GM21367 (cell line): ENCODE results near the gene MPHOSPH10.
A peak's percentile ranks its signal among the peaks of the same experiment; 100 is the strongest.
"Not testable (repeated sequence)": the region's sequence is repeated elsewhere in the genome, so short reads cannot be mapped to it uniquely, and the experiment has no call there.

Source experiments
- ATAC-seq: cut with Tn5 transposase; IDR thresholded peaks from one replicate; pipeline ENCODE4 v1.9.1; 2021; ENCODE audit not compliant: unreplicated experiment

Gene MPHOSPH10

GRCh38 chr2:71122387-71123298, 7.8 kb upstream of the MPHOSPH10 start:
- no peak for ATAC-seq

GRCh38 chr2:71125506-71126294, 4.7 kb upstream of the MPHOSPH10 start:
- no peak for ATAC-seq

GRCh38 chr2:71126957-71127356, 3.5 kb upstream of the MPHOSPH10 start:
- ATAC-seq: no peak

GRCh38 chr2:71129114-71129901, 1.1 kb upstream of the MPHOSPH10 start:
- no peak for ATAC-seq

GRCh38 chr2:71129902-71130151, 607 bp upstream of the MPHOSPH10 start:
- ATAC-seq: peak; percentile 35

- ATAC-seq: no peak
Measured at GRCh38 chr2:71130905-71131244, 441 bp downstream of the MPHOSPH10 start.

- not testable (repeated sequence) for ATAC-seq
Measured at GRCh38 chr2:71131387-71132166, 1.1 kb downstream of the MPHOSPH10 start.

- ATAC-seq: no peak
Measured at GRCh38 chr2:71133603-71134002, 3.2 kb downstream of the MPHOSPH10 start.

- ATAC-seq: no peak
Measured at GRCh38 chr2:71136174-71136573, 5.7 kb downstream of the MPHOSPH10 start.

GRCh38 chr2:71143782-71144181, 13.3 kb downstream of the MPHOSPH10 start:
- ATAC-seq: no peak

GRCh38 chr2:71148506-71149063, 18.2 kb downstream of the MPHOSPH10 start:
- no peak for ATAC-seq

GRCh38 chr2:71150082-71150816, 19.8 kb downstream of the MPHOSPH10 start:
- ATAC-seq: no peak

- ATAC-seq: no peak
Measured at GRCh38 chr2:71151620-71152019, 21.2 kb downstream of the MPHOSPH10 start.

- no peak for ATAC-seq
Measured at GRCh38 chr2:71153585-71154224, 23.3 kb downstream of the MPHOSPH10 start.

GRCh38 chr2:71154279-71154678, 23.8 kb downstream of the MPHOSPH10 start:
- no peak for ATAC-seq

GRCh38 chr2:71154798-71155197, 24.4 kb downstream of the MPHOSPH10 start:
- no peak for ATAC-seq

GRCh38 chr2:71155846-71156245, 25.4 kb downstream of the MPHOSPH10 start:
- no peak for ATAC-seq

GRCh38 chr2:71156573-71156972, 26.1 kb downstream of the MPHOSPH10 start:
- no peak for ATAC-seq

GRCh38 chr2:71157124-71157793, 26.8 kb downstream of the MPHOSPH10 start:
- no peak for ATAC-seq
